HG03175 (cell line): ENCODE data around the gene ZFHX2.

Source experiments
- ATAC-seq: cut with Tn5 transposase; IDR thresholded peaks from one replicate; pipeline ENCODE4 v1.9.1; 2021; ENCODE audit warnings: mild to moderate bottlenecking, moderate library complexity; ENCODE audit not compliant: unreplicated experiment

The ZFHX2 gene

GRCh38 chr14:23481979-23482822 lies 69.4 kb downstream of the ZFHX2 start:
- no peak for ATAC-seq

GRCh38 chr14:23481362-23481970 lies 70.1 kb downstream of the ZFHX2 start:
- no peak for ATAC-seq

GRCh38 chr14:23478109-23478759 lies 73.3 kb downstream of the ZFHX2 start:
- ATAC-seq, result no peak

GRCh38 chr14:23470947-23471346 lies 80.6 kb downstream of the ZFHX2 start:
- ATAC-seq, result no peak
